Parathyroid adenoma (tissue), 2 donors: ENCODE results near the gene DGUOK.
A peak's percentile ranks its signal among the peaks of the same experiment; 100 is the strongest.
"Not testable (repeated sequence)": the region's sequence is repeated elsewhere in the genome, so short reads cannot be mapped to it uniquely, and the experiment has no call there.

Experiments used
- H2AFZ ChIP-seq: fragments of 300-600 bp; sonication (generic); one replicate; pipeline ENCODE4 v1.7.0; 2017; ENCODE audit warnings: antibody characterized with exemption, mild to moderate bottlenecking
- H3K27ac ChIP-seq: fragments of 300-600 bp; sonication (generic); one replicate; pipeline ENCODE4 v1.7.0; 2017
- H3K27me3 ChIP-seq: fragments of 300-600 bp; sonication (generic); one replicate; pipeline ENCODE4 v1.7.0; 2017; ENCODE audit warnings: low read length; ENCODE audit not compliant: control insufficient read depth, insufficient read depth
- H3K36me3 ChIP-seq: fragments of 300-600 bp; sonication (generic); one replicate; pipeline ENCODE4 v1.7.0; 2017; ENCODE audit warnings: low read length; ENCODE audit not compliant: control insufficient read depth, insufficient read depth
- H3K4me1 ChIP-seq: fragments of 300-600 bp; sonication (generic); one replicate; pipeline ENCODE4 v1.7.0; 2017; ENCODE audit warnings: control low read depth
- H3K4me2 ChIP-seq: fragments of 300-600 bp; sonication (generic); one replicate; pipeline ENCODE4 v1.7.0; 2017; ENCODE audit warnings: low read length
- H3K4me3 ChIP-seq: fragments of 300-600 bp; sonication (generic); one replicate; pipeline ENCODE4 v1.7.0; 2017; ENCODE audit warnings: low read depth, low read length
- H3K79me2 ChIP-seq: fragments of 300-600 bp; sonication (generic); one replicate; pipeline ENCODE4 v1.7.0; 2017; ENCODE audit warnings: control low read depth
- H3K9ac ChIP-seq: fragments of 300-600 bp; sonication (generic); one replicate; pipeline ENCODE4 v1.7.0; 2017; ENCODE audit warnings: mild to moderate bottlenecking
- H3K9me3 ChIP-seq: fragments of 300-600 bp; sonication (generic); one replicate; pipeline ENCODE4 v1.7.0; 2017; ENCODE audit warnings: low read length; ENCODE audit not compliant: control insufficient read depth
- CTCF ChIP-seq: fragments of 300-600 bp; sonication (generic); IDR thresholded peaks from one replicate; pipeline ENCODE4 v1.7.0; 2017; ENCODE audit warnings: antibody characterized with exemption, mild to moderate bottlenecking
- donor health status: primary hyperparathyroidism.

The DGUOK gene

GRCh38 chr2:73926493-73927327 is at the start of gene DGUOK:
DGUOK (plus strand) TSS chr2:73926880; CDS start chr2:73926911, 31 bp downstream.
- H3K4me3 ChIP-seq = peak within 1 kb of the TSS; percentile 65
- peak within 1 kb of the TSS; percentile 33 for H3K9ac ChIP-seq
- H3K36me3 ChIP-seq = no peaks in the 10 kb centered on the region
- peak within 1 kb of the TSS; percentile 86 for H3K27ac ChIP-seq
- peaks cover 14% of the 10 kb centered on the region for H3K79me2 ChIP-seq
- H3K4me1 ChIP-seq = no peaks in the 10 kb centered on the region
- peak within 1 kb of the TSS; percentile 88 for H2AFZ ChIP-seq
- no peaks in the 10 kb centered on the region for H3K9me3 ChIP-seq
- no peaks in the 10 kb centered on the region for H3K27me3 ChIP-seq
- no peak for TF ChIP-seq CTCF
- peak within 1 kb of the TSS; percentile 48 for H3K4me2 ChIP-seq

- no peaks in the 10 kb centered on the region for H3K79me2 ChIP-seq
- H3K36me3 ChIP-seq = no peaks in the 10 kb centered on the region
- H3K9me3 ChIP-seq = no peaks in the 10 kb centered on the region
- H3K9ac ChIP-seq = no peak overlapping the region
- no peak overlapping the region for H3K27ac ChIP-seq
- H3K4me1 ChIP-seq = peaks cover 5% of the 10 kb centered on the region
- H3K27me3 ChIP-seq = no peaks in the 10 kb centered on the region
- H3K4me3 ChIP-seq = no peak overlapping the region
- peak overlapping the region; percentile 31 for H2AFZ ChIP-seq
- TF ChIP-seq CTCF = no peak
- peak overlapping the region; percentile 34 for H3K4me2 ChIP-seq
Observed at GRCh38 chr2:73877071-73877802, 49.4 kb upstream of the DGUOK start.

- not testable (repeated sequence) for H3K27ac ChIP-seq, H3K4me1 ChIP-seq, H3K9me3 ChIP-seq
Observed at GRCh38 chr2:73877984-73878383, 48.7 kb upstream of the DGUOK start.

GRCh38 chr2:73885406-73885805 is 41.3 kb upstream of the DGUOK start:
- Histone ChIP-seq H3K27ac (no peak overlapping the region), H3K27me3 (no peaks in the 10 kb centered on the region), H3K4me3 (no peak overlapping the region), H3K36me3 (no peaks in the 10 kb centered on the region), H3K9ac (no peak overlapping the region), H3K4me2 (no peak overlapping the region), H3K79me2 (no peaks in the 10 kb centered on the region), H2AFZ (no peak overlapping the region), H3K4me1 (no peaks in the 10 kb centered on the region), H3K9me3 (no peaks in the 10 kb centered on the region)
- no peak for TF ChIP-seq CTCF

More at GRCh38 chr2:73877984-73878383, 48.7 kb upstream of the DGUOK start:
- not testable (repeated sequence) for H3K4me3 ChIP-seq, H3K79me2 ChIP-seq, H3K4me2 ChIP-seq, H3K27me3 ChIP-seq, H3K36me3 ChIP-seq, H3K9ac ChIP-seq, H2AFZ ChIP-seq

- no peak for TF ChIP-seq CTCF
- Histone ChIP-seq H3K9ac (no peak overlapping the region), H3K4me2 (no peak overlapping the region), H2AFZ (no peak overlapping the region), H3K27me3 (no peaks in the 10 kb centered on the region), H3K36me3 (no peaks in the 10 kb centered on the region), H3K4me1 (no peaks in the 10 kb centered on the region), H3K79me2 (no peaks in the 10 kb centered on the region), H3K27ac (no peak overlapping the region), H3K4me3 (no peak overlapping the region), H3K9me3 (no peaks in the 10 kb centered on the region)
Observed at GRCh38 chr2:73886357-73886756, 40.3 kb upstream of the DGUOK start.

GRCh38 chr2:73887596-73888353 is 38.9 kb upstream of the DGUOK start:
- not testable (repeated sequence) for H3K4me3 ChIP-seq, H3K9me3 ChIP-seq, H3K9ac ChIP-seq, H3K36me3 ChIP-seq, H2AFZ ChIP-seq, H3K27me3 ChIP-seq, H3K79me2 ChIP-seq, H3K4me2 ChIP-seq, H3K27ac ChIP-seq, H3K4me1 ChIP-seq
